RCC 7860 (cell line): ENCODE results near the gene RILP.
A peak's percentile ranks its signal among the peaks of the same experiment; 100 is the strongest.

Experiments
- DNase-seq: peaks from one replicate; pipeline ENCODE4 v3.0.0-alpha.2; 2015; ENCODE audit warnings: low spot score
- FAIRE-seq: peaks from 2 replicates; lab custom pipeline; 2012; peaks lifted over from hg19 to GRCh38; lab: Jason Lieb, UNC

The RILP gene

GRCh38 chr17:1634841-1635650 lies 14.6 kb downstream of the RILP start:
- no peak for FAIRE-seq

GRCh38 chr17:1630662-1631061 lies 19.0 kb downstream of the RILP start:
- DNase-seq, result peak; percentile 8

More at GRCh38 chr17:1634841-1635650, 14.6 kb downstream of the RILP start:
- no peak for DNase-seq

GRCh38 chr17:1629504-1630310 lies 20.0 kb downstream of the RILP start:
- FAIRE-seq, result no peak
- DNase-seq, result peak; percentile 7

More at GRCh38 chr17:1630662-1631061, 19.0 kb downstream of the RILP start:
- FAIRE-seq, result no peak

GRCh38 chr17:1628856-1629503 lies 20.7 kb downstream of the RILP start:
- peak; percentile 53 for FAIRE-seq
- DNase-seq, result peak; percentile 76

GRCh38 chr17:1627982-1628855 lies 21.4 kb downstream of the RILP start, which contains the start of gene SLC43A2:
TSS of gene SLC43A2 (minus strand) at chr17:1628834. CDS start at chr17:1627874, 960 bp downstream.
- FAIRE-seq, result no peak
- peak; percentile 36 for DNase-seq

- DNase-seq (no peak), FAIRE-seq (no peak)
These were observed 22.3 kb downstream of the RILP start for GRCh38 chr17:1627182-1627981.

GRCh38 chr17:1626333-1626732 lies 23.3 kb downstream of the RILP start:
- no peak for FAIRE-seq
- no peak for DNase-seq

- DNase-seq, result no peak
- no peak for FAIRE-seq
These were observed 24.1 kb downstream of the RILP start for GRCh38 chr17:1625581-1625980.

- FAIRE-seq (no peak), DNase-seq (no peak)
These were observed 24.6 kb downstream of the RILP start for GRCh38 chr17:1625053-1625452.

- FAIRE-seq (no peak), DNase-seq (no peak)
These were observed 25.0 kb downstream of the RILP start for GRCh38 chr17:1624650-1625049.

GRCh38 chr17:1623057-1623630 lies 26.5 kb downstream of the RILP start:
- DNase-seq (no peak), FAIRE-seq (no peak)

- no peak for FAIRE-seq
- no peak for DNase-seq
These were observed 28.3 kb downstream of the RILP start for GRCh38 chr17:1621273-1621954.

GRCh38 chr17:1620486-1620885 lies 29.2 kb downstream of the RILP start:
- FAIRE-seq (no peak), DNase-seq (no peak)

- FAIRE-seq, result no peak
- peak; percentile 77 for DNase-seq
These were observed 32.0 kb downstream of the RILP start for GRCh38 chr17:1617620-1618174.

GRCh38 chr17:1616101-1616500 lies 33.6 kb downstream of the RILP start:
- FAIRE-seq (no peak), DNase-seq (no peak)

- DNase-seq (no peak), FAIRE-seq (no peak)
These were observed 37.3 kb downstream of the RILP start for GRCh38 chr17:1612400-1612799.

GRCh38 chr17:1611715-1612114 lies 38.0 kb downstream of the RILP start:
- FAIRE-seq, result no peak

GRCh38 chr17:1608676-1609075 lies 41.0 kb downstream of the RILP start:
- DNase-seq (no peak), FAIRE-seq (no peak)

More at GRCh38 chr17:1611715-1612114, 38.0 kb downstream of the RILP start:
- no peak for DNase-seq
